ENCODE results near the gene NNAT.

Gene NNAT

GRCh38 chr20:37518606-37519507 is 2.2 kb upstream of the NNAT start:
- no peak overlapping the region for H3K27ac ChIP-seq (replicated peaks)
- H3K27me3 ChIP-seq (ENCODE audit: insufficient read depth, poor library complexity, severe bottlenecking): no peaks in the 10 kb centered on the region
- DNase-seq (ENCODE audit: low read depth in 1 of 2, low spot score in 1 of 2): no peak
- TF ChIP-seq, protein P1, sequence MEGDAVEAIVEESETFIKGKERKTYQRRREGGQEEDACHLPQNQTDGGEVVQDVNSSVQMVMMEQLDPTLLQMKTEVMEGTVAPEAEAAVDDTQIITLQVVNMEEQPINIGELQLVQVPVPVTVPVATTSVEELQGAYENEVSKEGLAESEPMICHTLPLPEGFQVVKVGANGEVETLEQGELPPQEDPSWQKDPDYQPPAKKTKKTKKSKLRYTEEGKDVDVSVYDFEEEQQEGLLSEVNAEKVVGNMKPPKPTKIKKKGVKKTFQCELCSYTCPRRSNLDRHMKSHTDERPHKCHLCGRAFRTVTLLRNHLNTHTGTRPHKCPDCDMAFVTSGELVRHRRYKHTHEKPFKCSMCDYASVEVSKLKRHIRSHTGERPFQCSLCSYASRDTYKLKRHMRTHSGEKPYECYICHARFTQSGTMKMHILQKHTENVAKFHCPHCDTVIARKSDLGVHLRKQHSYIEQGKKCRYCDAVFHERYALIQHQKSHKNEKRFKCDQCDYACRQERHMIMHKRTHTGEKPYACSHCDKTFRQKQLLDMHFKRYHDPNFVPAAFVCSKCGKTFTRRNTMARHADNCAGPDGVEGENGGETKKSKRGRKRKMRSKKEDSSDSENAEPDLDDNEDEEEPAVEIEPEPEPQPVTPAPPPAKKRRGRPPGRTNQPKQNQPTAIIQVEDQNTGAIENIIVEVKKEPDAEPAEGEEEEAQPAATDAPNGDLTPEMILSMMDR (IDR thresholded peaks at IDR 0.05; ENCODE audit: insufficient read depth, low read length): no peak
- no peak overlapping the region for H3K4me3 ChIP-seq (replicated peaks; ENCODE audit: insufficient read depth, low read length)

GRCh38 chr20:37519508-37520418 is 1.3 kb upstream of the NNAT start:
- DNase-seq (ENCODE audit: low read depth in 1 of 2, low spot score in 1 of 2): no peak
- H3K27ac ChIP-seq (replicated peaks): no peak overlapping the region
- TF ChIP-seq POLR2AphosphoS5 (IDR thresholded peaks at IDR 0.05; ENCODE audit: low read depth) (no peak), GABPA (IDR thresholded peaks at IDR 0.05; ENCODE audit: low read depth) (no peak), SPI1 (IDR thresholded peaks at IDR 0.05; ENCODE audit: borderline replicate concordance, low read depth) (no peak)
- TF ChIP-seq, protein P1 (IDR thresholded peaks at IDR 0.05; ENCODE audit: insufficient read depth, low read length): no peak
- TF ChIP-seq, protein P2, sequence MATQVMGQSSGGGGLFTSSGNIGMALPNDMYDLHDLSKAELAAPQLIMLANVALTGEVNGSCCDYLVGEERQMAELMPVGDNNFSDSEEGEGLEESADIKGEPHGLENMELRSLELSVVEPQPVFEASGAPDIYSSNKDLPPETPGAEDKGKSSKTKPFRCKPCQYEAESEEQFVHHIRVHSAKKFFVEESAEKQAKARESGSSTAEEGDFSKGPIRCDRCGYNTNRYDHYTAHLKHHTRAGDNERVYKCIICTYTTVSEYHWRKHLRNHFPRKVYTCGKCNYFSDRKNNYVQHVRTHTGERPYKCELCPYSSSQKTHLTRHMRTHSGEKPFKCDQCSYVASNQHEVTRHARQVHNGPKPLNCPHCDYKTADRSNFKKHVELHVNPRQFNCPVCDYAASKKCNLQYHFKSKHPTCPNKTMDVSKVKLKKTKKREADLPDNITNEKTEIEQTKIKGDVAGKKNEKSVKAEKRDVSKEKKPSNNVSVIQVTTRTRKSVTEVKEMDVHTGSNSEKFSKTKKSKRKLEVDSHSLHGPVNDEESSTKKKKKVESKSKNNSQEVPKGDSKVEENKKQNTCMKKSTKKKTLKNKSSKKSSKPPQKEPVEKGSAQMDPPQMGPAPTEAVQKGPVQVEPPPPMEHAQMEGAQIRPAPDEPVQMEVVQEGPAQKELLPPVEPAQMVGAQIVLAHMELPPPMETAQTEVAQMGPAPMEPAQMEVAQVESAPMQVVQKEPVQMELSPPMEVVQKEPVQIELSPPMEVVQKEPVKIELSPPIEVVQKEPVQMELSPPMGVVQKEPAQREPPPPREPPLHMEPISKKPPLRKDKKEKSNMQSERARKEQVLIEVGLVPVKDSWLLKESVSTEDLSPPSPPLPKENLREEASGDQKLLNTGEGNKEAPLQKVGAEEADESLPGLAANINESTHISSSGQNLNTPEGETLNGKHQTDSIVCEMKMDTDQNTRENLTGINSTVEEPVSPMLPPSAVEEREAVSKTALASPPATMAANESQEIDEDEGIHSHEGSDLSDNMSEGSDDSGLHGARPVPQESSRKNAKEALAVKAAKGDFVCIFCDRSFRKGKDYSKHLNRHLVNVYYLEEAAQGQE (IDR thresholded peaks at IDR 0.05; ENCODE audit: insufficient replicate concordance, low read depth): no peak
- H3K27me3 ChIP-seq (ENCODE audit: insufficient read depth, poor library complexity, severe bottlenecking): no peaks in the 10 kb centered on the region
- no peak overlapping the region for H3K4me3 ChIP-seq (replicated peaks; ENCODE audit: insufficient read depth, low read length)

GRCh38 chr20:37520419-37520955 is 563 bp upstream of the NNAT start:
- DNase-seq (ENCODE audit: low read depth in 1 of 2, low spot score in 1 of 2): no peak
- H3K27me3 ChIP-seq (ENCODE audit: insufficient read depth, poor library complexity, severe bottlenecking): no peaks in the 10 kb centered on the region
- H3K27ac ChIP-seq (replicated peaks): no peak overlapping the region
- TF ChIP-seq, protein P2 (IDR thresholded peaks at IDR 0.05; ENCODE audit: insufficient replicate concordance, low read depth): no peak
- TF ChIP-seq POLR2AphosphoS5 (IDR thresholded peaks at IDR 0.05; ENCODE audit: low read depth): no peak
- no peak for TF ChIP-seq SPI1 (IDR thresholded peaks at IDR 0.05; ENCODE audit: borderline replicate concordance, low read depth)
- TF ChIP-seq, protein P1 (IDR thresholded peaks at IDR 0.05; ENCODE audit: insufficient read depth, low read length): no peak
- no peak overlapping the region for H3K4me3 ChIP-seq (replicated peaks; ENCODE audit: insufficient read depth, low read length)

Measured in HL-60 (cell line).